Uterus (tissue), 2 donors: ENCODE results near the gene TMEM81.

ENCODE experiments used
- POLR2A ChIP-seq, 2 donors: fragments of 450-650 bp; IDR thresholded peaks; one replicate each; pipeline ENCODE4 v1.6.1; 2016; ENCODE audit warnings: antibody characterized with exemption in 2 of 2, mild to moderate bottlenecking in 1 of 2, moderate library complexity in 1 of 2
- TF ChIP-seq, protein P1 (sequence below), 4 experiments: fragments of 200-600 bp in 2 of 4; fragments of 450-650 bp in 2 of 4; sonication (generic) in 2 of 4; IDR thresholded peaks; one replicate each; pipeline ENCODE4 v1.5.1; 2016 to 2019; ENCODE audit warnings: antibody characterized with exemption in 4 of 4, mild to moderate bottlenecking in 2 of 4, moderate library complexity in 1 of 4

DNA sequence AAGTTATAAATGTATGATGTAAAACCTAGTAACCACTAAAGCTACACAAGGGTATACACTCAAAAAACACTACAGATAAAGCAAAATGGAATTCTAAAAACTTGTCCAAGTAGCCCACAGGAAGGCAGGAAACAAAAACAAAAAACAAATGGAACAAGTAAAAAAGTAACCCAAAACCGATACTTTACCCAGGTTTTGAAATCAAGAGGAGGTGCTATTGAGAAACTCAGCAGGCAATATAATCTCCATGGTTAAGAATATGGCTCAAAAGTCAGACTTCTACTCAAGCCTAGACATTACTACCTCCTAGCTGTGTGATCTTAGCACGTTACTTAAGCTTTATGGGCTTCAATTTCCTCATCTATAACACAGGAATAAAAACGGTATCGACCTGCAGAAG, 24.2 kb upstream of the TMEM81 start:
- no peak for TF ChIP-seq POLR2A (IDR thresholded peaks at IDR 0.05)
- TF ChIP-seq, protein P1, sequence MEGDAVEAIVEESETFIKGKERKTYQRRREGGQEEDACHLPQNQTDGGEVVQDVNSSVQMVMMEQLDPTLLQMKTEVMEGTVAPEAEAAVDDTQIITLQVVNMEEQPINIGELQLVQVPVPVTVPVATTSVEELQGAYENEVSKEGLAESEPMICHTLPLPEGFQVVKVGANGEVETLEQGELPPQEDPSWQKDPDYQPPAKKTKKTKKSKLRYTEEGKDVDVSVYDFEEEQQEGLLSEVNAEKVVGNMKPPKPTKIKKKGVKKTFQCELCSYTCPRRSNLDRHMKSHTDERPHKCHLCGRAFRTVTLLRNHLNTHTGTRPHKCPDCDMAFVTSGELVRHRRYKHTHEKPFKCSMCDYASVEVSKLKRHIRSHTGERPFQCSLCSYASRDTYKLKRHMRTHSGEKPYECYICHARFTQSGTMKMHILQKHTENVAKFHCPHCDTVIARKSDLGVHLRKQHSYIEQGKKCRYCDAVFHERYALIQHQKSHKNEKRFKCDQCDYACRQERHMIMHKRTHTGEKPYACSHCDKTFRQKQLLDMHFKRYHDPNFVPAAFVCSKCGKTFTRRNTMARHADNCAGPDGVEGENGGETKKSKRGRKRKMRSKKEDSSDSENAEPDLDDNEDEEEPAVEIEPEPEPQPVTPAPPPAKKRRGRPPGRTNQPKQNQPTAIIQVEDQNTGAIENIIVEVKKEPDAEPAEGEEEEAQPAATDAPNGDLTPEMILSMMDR (IDR thresholded peaks at IDR 0.05): no peak
